Gastroesophageal sphincter (tissue), 4 donors: Measurements from ENCODE around the gene C2orf78. TPM values are rescaled to one million over a fixed set of nuclear protein-coding genes. Genes with fewer than 3 reads are reported as not detected.

ENCODE experiments used
- ATAC-seq: fragments of 150-250 bp; one replicate; pipeline ENCODE4 v1.9.1; 2016; ENCODE audit warnings: mild to moderate bottlenecking, moderate library complexity
- H3K27ac ChIP-seq, 4 donors: fragments of 200-600 bp; sonication (generic) in 3 of 4; 1 replicate in 3 of 4; 2 replicates in 1 of 4; pipeline ENCODE4 v1.5.1; 2016 to 2019
- H3K27me3 ChIP-seq: fragments of 200-600 bp; sonication (generic); one replicate; pipeline ENCODE4 v1.5.1; 2019
- H3K36me3 ChIP-seq, 2 donors: fragments of 200-600 bp; sonication (generic); one replicate each; pipeline ENCODE4 v1.5.1; 2019; ENCODE audit warnings: control low read depth in 1 of 2
- H3K4me1 ChIP-seq, 3 donors: fragments of 200-600 bp; sonication (generic); 1 replicate in 2 of 3; 2 replicates in 1 of 3; pipeline ENCODE4 v1.5.1; 2016 to 2019; ENCODE audit warnings: control low read depth in 2 of 3
- H3K4me3 ChIP-seq, 2 donors: fragments of 200-600 bp; sonication (generic); one replicate each; pipeline ENCODE4 v1.5.1; 2019; ENCODE audit warnings: mild to moderate bottlenecking in 1 of 2, moderate library complexity in 1 of 2
- H3K9me3 ChIP-seq, 3 donors: fragments of 200-600 bp; sonication (generic); one replicate each; pipeline ENCODE4 v1.5.1; 2017 to 2019; ENCODE audit warnings: control low read depth in 2 of 3
- EP300 ChIP-seq: sonication (generic); formaldehyde crosslinking; IDR thresholded peaks from one replicate; pipeline ENCODE4 v1.6.1; 2017; ENCODE audit warnings: antibody characterized with exemption, mild to moderate bottlenecking
- POLR2A ChIP-seq, 2 donors: fragments of 450-650 bp; IDR thresholded peaks; one replicate each; pipeline ENCODE4 v1.6.1; 2017; ENCODE audit warnings: antibody characterized with exemption in 2 of 2, mild to moderate bottlenecking in 2 of 2, moderate library complexity in 1 of 2
- POLR2AphosphoS5 ChIP-seq: sonication (generic); formaldehyde crosslinking; IDR thresholded peaks from one replicate; pipeline ENCODE4 v1.6.1; 2017; ENCODE audit warnings: antibody characterized with exemption
- WGBS, 2 donors: methylation state at CpG; one replicate each; pipeline ENCODE4 v1.1.5; 2018; ENCODE audit warnings: low coverage in 1 of 2; 5-methylcytosine and 5-hydroxymethylcytosine counted together
- total RNA-seq, 4 donors: library from RNA; depleted of rRNA; stranded (reverse); fragments of >200 nt; gene quantifications; one replicate each; pipeline ENCODE4 v1.1.0, GENCODE V29; 2016
- TF ChIP-seq, protein P1 (sequence below), 4 experiments: fragments of 200-600 bp in 2 of 4; fragments of 450-650 bp in 2 of 4; sonication (generic) in 1 of 4; IDR thresholded peaks; one replicate each; pipeline ENCODE4 v1.5.1; 2017 to 2019; ENCODE audit warnings: antibody characterized with exemption in 4 of 4, mild to moderate bottlenecking in 2 of 4, moderate library complexity in 2 of 4

Gene C2orf78
- total RNA-seq, 4 donors from 2014 or later = not detected

DNA sequence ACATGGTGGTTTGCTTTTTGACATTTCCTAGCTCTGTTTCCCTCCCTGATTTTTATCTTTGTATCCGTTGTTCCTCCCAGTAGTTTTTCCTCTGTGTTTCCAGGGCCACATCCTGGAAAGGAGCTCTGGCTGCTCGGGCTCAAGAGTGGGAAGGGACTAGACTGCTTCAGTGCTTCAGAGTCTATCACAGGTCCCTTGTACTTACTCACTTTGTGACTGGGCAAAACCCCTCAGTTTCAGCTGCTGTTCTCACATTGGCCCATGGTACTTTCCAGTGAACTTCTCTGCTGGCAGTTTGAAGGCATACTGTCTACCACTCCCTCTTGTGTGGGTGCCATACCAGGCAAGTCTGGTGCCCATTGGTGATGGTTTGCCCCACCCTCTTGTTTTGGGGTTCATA lies 37.2 kb downstream of the C2orf78 start:
- no peaks in the 10 kb centered on the region for H3K9me3 ChIP-seq
- TF ChIP-seq POLR2A (IDR thresholded peaks at IDR 0.05) (no peak), POLR2AphosphoS5 (no peak), EP300 (no peak)
- TF ChIP-seq, protein P1, sequence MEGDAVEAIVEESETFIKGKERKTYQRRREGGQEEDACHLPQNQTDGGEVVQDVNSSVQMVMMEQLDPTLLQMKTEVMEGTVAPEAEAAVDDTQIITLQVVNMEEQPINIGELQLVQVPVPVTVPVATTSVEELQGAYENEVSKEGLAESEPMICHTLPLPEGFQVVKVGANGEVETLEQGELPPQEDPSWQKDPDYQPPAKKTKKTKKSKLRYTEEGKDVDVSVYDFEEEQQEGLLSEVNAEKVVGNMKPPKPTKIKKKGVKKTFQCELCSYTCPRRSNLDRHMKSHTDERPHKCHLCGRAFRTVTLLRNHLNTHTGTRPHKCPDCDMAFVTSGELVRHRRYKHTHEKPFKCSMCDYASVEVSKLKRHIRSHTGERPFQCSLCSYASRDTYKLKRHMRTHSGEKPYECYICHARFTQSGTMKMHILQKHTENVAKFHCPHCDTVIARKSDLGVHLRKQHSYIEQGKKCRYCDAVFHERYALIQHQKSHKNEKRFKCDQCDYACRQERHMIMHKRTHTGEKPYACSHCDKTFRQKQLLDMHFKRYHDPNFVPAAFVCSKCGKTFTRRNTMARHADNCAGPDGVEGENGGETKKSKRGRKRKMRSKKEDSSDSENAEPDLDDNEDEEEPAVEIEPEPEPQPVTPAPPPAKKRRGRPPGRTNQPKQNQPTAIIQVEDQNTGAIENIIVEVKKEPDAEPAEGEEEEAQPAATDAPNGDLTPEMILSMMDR (IDR thresholded peaks at IDR 0.05) = no peak
- peaks cover 0 to 8% (median 0%) of the 10 kb centered on the region in 3 donors for H3K4me1 ChIP-seq
- no peak overlapping the region for H3K4me3 ChIP-seq
- peaks cover 22% of the 10 kb centered on the region for H3K27me3 ChIP-seq
- no peak overlapping the region for H3K27ac ChIP-seq
- no peak for ATAC-seq
- WGBS, 2 donors = 22 to 43% methylated on average over 2 of the region's 2 CpGs
- no peaks in the 10 kb centered on the region for H3K36me3 ChIP-seq

DNA sequence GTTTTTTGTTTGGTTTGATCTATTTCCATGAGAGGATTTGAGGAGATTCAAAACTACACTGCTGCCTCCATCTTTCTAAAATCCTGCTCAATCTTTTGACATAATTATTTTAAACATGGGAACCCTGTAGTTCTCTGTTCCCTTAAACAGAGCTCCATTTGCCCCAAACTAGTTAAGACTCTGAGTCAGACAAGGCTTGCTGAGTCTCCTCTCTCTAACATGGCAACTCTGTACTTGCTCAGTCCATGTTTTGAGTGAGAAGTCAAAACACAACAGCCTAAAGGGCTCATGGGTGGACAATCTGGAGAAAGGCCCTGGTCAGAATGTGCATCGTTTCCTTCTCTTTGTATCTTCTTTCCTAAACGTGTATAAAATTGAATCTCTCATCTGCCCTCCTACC lies 37.7 kb downstream of the C2orf78 start:
- Histone ChIP-seq H3K36me3 (no peaks in the 10 kb centered on the region), H3K4me3 (no peak overlapping the region), H3K4me1 (peaks cover 0 to 8% (median 0%) of the 10 kb centered on the region in 3 donors), H3K9me3 (no peaks in the 10 kb centered on the region), H3K27me3 (peaks cover 18% of the 10 kb centered on the region), H3K27ac (no peak overlapping the region)
- no peak for ATAC-seq
- 61 to 66% methylated on average over 2 of the region's 2 CpGs for WGBS, 2 donors
- TF ChIP-seq, protein P1 (IDR thresholded peaks at IDR 0.05) = no peak
- TF ChIP-seq POLR2A (IDR thresholded peaks at IDR 0.05) (no peak), POLR2AphosphoS5 (no peak), EP300 (no peak)

DNA sequence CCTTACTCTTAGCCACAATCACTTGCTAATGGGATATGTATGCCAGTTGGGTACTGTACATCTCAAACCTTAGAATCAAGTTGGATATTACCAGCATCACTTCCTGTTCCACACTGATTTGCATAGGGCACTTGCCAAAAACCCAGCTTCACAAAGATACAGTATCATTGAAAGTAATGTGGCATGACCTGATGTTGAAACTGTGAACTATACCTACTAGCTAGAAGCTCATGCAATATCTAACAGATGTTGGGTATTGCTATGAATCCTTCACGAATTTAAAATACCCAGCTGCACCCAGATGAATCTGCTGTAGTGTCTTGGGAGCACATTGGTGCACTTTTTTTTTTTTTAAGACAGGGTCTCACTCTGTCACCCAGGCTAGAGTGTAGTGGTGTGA lies 38.3 kb downstream of the C2orf78 start:
- Histone ChIP-seq H3K9me3 (no peaks in the 10 kb centered on the region), H3K36me3 (no peaks in the 10 kb centered on the region), H3K4me1 (peaks cover 0 to 8% (median 0%) of the 10 kb centered on the region in 3 donors), H3K27ac (no peak overlapping the region), H3K27me3 (peaks cover 15% of the 10 kb centered on the region), H3K4me3 (no peak overlapping the region)
- TF ChIP-seq POLR2A (IDR thresholded peaks at IDR 0.05) (no peak), POLR2AphosphoS5 (no peak)
- 55 to 56% methylated on average over 1 of the region's 1 CpG for WGBS, 2 donors
- ATAC-seq = no peak

DNA sequence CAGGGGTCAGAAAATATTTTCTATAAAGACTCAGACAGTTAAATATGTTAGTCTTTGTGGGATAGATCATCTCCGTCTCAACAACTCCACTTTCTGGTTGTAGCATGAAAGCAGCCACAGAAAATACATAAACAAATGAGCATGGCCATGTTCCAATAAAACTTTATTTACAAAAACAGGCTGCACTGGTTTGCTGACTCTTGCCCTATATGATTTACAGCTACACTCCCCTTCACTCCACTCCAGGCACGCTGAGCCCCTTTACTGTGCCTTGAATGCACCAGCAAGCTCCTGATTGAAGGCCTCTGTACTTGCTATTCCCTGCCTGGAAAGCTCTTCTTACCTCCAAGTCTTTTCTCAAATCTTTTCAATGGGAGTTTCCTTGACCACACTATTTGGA lies 39.0 kb downstream of the C2orf78 start:
- WGBS, 2 donors = 82 to 88% methylated on average over 2 of the region's 2 CpGs
- Histone ChIP-seq H3K27ac (no peak overlapping the region), H3K4me3 (no peak overlapping the region), H3K36me3 (no peaks in the 10 kb centered on the region), H3K4me1 (peaks cover 0 to 15% (median under 1%) of the 10 kb centered on the region in 3 donors), H3K9me3 (no peaks in the 10 kb centered on the region), H3K27me3 (peaks cover 13% of the 10 kb centered on the region)
- TF ChIP-seq, protein P1 (IDR thresholded peaks at IDR 0.05) = no peak
- no peak for TF ChIP-seq EP300
- no peak for TF ChIP-seq POLR2AphosphoS5
- TF ChIP-seq POLR2A (IDR thresholded peaks at IDR 0.05) = no peak
- ATAC-seq = no peak

DNA sequence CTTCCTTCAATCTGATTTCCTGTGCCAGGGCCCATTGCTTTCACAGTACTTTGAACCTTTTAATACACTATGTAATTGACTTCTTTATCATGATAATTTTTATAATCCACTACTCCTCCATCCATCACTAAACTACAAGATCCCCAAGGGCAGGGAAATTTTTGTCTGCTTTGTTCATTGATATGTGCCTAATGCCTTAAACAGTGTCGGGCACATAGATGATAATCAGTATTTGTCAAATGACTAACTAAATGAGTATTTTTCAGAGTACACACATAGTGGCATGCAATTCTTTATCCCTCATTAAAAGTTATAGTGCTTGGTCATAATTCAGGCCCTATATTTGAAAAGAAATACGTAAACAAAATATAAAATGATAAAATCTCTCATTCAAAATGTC lies 39.4 kb downstream of the C2orf78 start:
- TF ChIP-seq POLR2A (IDR thresholded peaks at IDR 0.05) (no peak), POLR2AphosphoS5 (no peak), EP300 (no peak)
- TF ChIP-seq, protein P1 (IDR thresholded peaks at IDR 0.05) = no peak
- no peak for ATAC-seq
- H3K4me3 ChIP-seq = no peak overlapping the region
- peaks cover 0 to 19% (median 4%) of the 10 kb centered on the region in 3 donors for H3K4me1 ChIP-seq
- H3K36me3 ChIP-seq = no peaks in the 10 kb centered on the region
- 26 to 33% methylated on average over 2 of the region's 2 CpGs for WGBS, 2 donors
- no peak overlapping the region for H3K27ac ChIP-seq
- H3K9me3 ChIP-seq = no peaks in the 10 kb centered on the region
- H3K27me3 ChIP-seq = peaks cover 9% of the 10 kb centered on the region
